22Rv1 (cell line): ENCODE results near the gene KIAA1217.

Experiments used
- H3K27ac ChIP-seq: fragments of 450-650 bp; 2 replicates; pipeline ENCODE4 v1.5.1; 2017
- ZFX ChIP-seq: fragments of 450-650 bp; IDR thresholded peaks from 2 replicates; pipeline ENCODE4 v1.6.1; 2017; ENCODE audit warnings: antibody characterized with exemption, borderline replicate concordance
- TF ChIP-seq, protein P1 (sequence below): fragments of 450-650 bp; IDR thresholded peaks from 2 replicates; pipeline ENCODE4 v1.5.1; 2017; ENCODE audit warnings: mild to moderate bottlenecking

Gene KIAA1217

DNA sequence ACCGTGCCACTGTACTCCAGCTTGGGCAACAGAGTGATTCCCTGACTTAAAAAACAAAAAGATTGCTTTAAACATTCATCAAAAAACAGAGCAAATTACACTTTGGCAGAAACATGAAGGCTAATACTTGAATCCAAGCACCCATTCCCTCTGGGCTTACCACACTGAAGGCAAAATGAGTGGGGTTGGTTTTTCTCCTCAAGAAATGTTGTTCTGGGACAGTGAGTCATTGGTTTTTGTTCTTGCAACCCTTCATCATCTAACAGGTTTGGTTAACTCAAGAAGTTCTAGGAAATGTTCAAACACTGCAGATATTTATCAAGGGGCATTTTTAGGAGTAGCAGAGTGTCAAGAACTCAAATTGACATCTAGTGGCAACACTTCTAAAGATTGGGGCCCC, 60.5 kb downstream of the KIAA1217 start:
- TF ChIP-seq ZFX = no peak
- TF ChIP-seq, protein P1, sequence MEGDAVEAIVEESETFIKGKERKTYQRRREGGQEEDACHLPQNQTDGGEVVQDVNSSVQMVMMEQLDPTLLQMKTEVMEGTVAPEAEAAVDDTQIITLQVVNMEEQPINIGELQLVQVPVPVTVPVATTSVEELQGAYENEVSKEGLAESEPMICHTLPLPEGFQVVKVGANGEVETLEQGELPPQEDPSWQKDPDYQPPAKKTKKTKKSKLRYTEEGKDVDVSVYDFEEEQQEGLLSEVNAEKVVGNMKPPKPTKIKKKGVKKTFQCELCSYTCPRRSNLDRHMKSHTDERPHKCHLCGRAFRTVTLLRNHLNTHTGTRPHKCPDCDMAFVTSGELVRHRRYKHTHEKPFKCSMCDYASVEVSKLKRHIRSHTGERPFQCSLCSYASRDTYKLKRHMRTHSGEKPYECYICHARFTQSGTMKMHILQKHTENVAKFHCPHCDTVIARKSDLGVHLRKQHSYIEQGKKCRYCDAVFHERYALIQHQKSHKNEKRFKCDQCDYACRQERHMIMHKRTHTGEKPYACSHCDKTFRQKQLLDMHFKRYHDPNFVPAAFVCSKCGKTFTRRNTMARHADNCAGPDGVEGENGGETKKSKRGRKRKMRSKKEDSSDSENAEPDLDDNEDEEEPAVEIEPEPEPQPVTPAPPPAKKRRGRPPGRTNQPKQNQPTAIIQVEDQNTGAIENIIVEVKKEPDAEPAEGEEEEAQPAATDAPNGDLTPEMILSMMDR = no peak

DNA sequence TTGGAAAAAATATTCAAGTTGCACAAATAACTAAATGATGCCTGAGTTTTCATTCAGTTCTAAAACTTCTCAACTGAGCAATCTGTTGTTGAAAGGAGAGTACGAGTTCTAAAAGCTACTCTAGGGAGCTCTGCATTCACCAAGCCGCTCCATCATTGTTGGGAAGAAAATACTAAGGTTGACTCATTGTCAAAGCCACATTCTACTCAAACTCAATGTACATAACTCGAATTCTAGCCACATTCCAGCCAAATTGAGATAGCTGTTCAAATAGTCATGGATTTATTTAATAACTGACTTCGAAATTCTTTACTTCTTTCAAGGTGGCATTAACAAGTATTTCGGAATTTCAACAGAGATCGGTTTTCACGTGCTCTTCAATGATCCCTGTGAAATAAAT, 63.4 kb downstream of the KIAA1217 start:
- TF ChIP-seq, protein P1 = no peak
- no peak for TF ChIP-seq ZFX

More for the DNA sequence above, 60.5 kb downstream of the KIAA1217 start:
- H3K27ac ChIP-seq = no peak overlapping the region

DNA sequence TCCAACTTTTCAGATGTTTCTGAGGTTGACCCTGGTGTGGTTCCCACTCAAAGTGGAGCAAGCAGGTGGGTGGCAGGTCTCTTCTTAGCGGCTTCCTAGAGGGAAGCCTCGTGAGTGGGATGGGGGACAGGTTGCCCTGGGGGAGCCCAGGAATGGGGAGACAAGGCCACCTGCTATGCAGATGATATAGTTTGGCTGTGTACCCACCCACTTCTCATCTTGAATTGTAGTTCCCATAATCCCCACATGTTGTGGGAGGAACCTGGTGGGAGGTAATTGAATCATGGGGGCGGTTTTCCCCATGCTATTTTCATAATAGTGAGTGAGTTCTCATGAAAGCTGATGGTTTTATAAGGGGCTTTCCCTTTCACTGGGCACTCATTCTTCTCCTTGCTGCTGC, 68.3 kb downstream of the KIAA1217 start:
- no peak overlapping the region for H3K27ac ChIP-seq
- TF ChIP-seq, protein P1 = no peak
- no peak for TF ChIP-seq ZFX

More for the DNA sequence above, 63.4 kb downstream of the KIAA1217 start:
- no peak overlapping the region for H3K27ac ChIP-seq

DNA sequence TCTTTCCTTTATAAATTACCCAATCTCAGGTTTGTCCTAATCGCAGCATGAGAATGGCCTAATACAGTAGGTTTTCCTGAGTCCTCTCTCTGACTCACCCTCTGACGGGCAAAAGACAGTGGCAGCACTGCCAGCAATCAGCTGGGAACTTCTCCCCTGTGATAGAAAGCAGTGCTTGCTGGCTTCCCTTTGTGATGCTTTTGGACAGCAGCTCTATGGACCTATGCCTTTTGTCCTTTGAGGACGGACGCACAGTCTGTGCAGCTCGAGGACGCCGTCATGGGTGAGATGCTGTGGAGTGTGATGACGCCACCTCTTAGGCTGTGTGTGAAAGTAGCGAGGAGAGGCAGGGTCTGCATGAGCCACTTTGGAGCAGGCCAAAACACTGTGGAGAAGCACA, 68.8 kb downstream of the KIAA1217 start:
- TF ChIP-seq, protein P1 = no peak
- TF ChIP-seq ZFX = no peak
- no peak overlapping the region for H3K27ac ChIP-seq

DNA sequence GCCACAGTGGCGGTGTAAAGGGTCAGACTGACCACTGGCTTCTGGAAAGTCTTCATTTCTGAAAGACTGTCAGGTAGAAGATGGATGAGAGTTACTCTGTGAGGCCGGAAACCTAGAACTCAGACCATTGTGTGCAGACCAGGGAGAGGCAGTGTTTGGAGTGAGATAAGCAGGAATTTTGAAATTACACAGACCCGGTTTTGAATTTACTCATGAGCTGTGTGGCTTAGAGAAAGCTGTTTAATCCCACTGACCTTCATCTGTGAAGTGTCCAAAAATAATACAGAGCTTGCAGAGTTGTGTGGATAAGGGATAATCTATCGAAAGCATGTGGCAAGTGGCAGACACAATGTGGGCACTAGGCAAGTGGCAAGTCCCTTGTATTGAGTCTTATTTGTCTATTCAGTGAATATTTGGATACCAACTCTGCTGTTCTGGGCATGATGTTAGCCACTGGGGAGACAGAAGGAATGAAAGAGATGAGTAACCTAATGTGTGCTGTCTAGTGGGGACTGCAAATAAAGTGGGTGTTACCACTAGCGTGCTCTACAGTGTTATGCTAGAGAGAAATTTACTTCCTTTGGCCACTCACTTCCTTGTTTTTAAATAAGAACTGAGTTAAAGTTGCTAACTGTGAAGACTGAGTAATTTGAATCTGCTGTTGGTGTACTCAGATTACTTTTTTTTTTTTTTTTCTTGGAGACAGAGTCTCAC, 69.4 kb downstream of the KIAA1217 start:
- H3K27ac ChIP-seq = no peak overlapping the region
- TF ChIP-seq, protein P1 = no peak
- TF ChIP-seq ZFX = no peak

DNA sequence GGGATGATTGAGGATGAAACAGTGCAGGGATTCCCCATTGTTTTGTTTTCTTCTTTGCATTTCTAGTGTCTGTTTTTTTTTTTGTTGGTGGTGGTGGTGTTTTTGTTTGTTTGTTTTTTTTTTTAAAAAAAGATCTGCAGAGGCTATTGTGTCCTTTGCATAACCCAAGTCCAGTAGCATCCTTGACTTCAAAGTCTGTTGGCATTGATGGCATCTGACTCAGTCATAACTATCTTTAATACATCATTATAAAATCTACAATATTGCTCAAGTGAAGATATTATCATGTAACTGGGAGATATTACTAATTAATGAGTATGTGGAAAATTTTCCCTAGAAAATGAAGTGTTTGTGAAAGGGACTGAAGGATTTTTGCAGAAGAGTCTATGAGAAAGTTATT, 70.2 kb downstream of the KIAA1217 start:
- H3K27ac ChIP-seq = no peak overlapping the region
- TF ChIP-seq, protein P1 = no peak
- TF ChIP-seq ZFX = no peak

DNA sequence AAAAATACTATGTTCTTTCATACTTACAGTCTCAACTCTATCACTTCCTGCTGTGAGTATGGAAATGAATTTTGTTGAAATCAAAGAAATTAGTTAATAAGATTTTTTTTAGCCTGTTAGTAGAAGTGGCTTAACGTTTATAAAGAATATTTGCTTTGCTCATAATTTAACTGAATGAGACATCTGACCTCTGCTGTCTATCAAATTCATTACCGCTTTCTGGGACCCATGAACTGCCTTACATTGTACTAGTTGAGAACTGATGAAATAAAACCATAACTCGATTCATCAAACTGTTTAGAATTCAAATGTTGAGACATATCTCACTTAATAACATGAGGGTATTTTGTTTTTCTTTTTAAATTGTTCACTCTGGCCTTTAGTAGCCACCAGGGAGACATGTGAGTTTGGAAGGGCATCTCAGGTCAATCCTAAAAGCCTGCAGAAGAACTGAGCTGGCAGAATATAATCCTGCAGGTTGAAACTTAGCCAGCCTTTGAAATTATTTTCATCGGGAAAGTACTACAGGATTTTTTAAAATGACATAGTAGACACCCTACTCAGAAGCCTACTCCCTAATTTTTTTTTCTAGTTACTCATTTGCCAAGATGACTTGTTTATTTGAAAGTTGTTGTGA, 78.7 kb downstream of the KIAA1217 start:
- TF ChIP-seq, protein P1 = no peak
- TF ChIP-seq ZFX = no peak
- H3K27ac ChIP-seq = no peak overlapping the region
